Measurements from ENCODE around the gene TEX36.

GRCh38 chr10:125711110-125711750, 28.3 kb upstream of the TEX36 start:
- TF ChIP-seq CTCF (IDR thresholded peaks at IDR 0.05): no peak
- TF ChIP-seq POLR2AphosphoS5 (IDR thresholded peaks at IDR 0.05): no peak
- no peak for TF ChIP-seq POLR2A (IDR thresholded peaks at IDR 0.05)
